HG02943 (cell line): ENCODE results near the gene DCP1B.

Source experiments
- ATAC-seq: cut with Tn5 transposase; IDR thresholded peaks from one replicate; pipeline ENCODE4 v1.9.1; 2021; ENCODE audit warnings: mild to moderate bottlenecking, low read depth, moderate library complexity; ENCODE audit not compliant: unreplicated experiment

DCP1B gene

GRCh38 chr12:2018391-2018790, 14.1 kb upstream of the DCP1B start:
- no peak for ATAC-seq

- ATAC-seq, result no peak
Measured at GRCh38 chr12:2017546-2018337, 13.5 kb upstream of the DCP1B start.

DNA sequence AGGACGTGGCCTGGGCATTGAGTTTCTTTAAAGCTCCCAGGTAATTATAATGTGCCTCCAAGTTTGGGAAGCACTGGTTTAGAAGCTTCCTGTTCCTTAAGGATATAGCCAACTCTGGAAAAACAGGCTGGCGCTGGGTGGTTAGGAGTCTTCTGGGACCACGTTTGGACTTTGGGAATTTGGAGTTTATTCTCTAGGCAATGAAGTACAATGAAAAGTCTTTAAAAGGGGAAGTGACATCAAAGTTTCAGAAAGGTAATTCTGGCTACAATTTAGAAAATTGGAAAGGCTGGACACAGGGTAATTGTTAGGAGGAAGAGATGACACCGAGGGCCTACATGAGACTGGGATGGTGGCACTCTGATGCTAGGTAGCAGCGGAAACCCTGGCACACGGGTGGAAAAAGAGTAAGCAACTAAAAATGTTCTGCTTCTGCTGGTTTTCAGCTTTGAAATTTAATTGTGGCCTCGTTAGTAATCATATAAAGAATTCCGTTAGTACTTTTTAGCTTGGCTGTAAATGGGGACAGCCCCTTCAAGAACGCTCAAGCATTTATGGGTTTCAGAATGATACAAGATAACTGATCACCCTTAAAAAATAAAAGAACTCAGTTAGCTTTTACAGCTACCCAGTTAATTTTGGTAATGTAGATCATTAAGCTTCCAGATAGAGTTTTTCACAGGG, 12.7 kb upstream of the DCP1B start:
- no peak for ATAC-seq

GRCh38 chr12:2014231-2014630, 10.0 kb upstream of the DCP1B start:
- ATAC-seq, result no peak

DNA sequence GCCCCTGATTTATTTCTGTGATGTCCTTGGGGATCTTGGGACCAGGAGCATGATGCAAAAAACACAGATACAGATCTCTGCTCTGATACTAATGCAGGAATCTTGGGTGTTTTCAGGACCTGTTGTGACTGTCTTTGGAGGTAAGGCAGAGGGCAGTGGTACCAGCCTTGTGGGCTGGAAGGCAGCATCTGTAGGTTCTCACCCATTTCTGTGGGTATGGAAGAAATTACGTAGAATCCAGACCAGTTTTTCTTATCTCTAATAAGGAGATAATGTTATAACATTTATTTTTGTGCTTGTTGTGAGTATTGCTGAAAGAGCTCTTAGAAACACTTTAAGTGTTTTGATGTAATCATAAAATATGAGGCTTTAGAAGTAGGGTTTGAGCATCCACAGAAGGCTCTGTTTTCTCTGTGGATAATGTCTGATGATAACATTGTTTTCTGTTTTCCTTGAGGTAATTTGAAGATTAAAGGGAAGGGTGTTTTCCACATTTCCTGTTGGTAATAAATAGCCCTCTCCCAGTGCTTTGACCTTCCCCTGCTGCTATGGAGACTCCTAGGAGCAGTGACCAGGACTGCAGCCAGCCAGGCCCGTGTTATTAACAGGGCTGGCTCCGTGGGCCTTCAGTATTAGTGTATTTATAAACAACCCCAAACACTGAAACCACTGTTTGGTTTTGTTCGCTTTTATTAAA, 9.4 kb upstream of the DCP1B start:
- ATAC-seq, result no peak

DNA sequence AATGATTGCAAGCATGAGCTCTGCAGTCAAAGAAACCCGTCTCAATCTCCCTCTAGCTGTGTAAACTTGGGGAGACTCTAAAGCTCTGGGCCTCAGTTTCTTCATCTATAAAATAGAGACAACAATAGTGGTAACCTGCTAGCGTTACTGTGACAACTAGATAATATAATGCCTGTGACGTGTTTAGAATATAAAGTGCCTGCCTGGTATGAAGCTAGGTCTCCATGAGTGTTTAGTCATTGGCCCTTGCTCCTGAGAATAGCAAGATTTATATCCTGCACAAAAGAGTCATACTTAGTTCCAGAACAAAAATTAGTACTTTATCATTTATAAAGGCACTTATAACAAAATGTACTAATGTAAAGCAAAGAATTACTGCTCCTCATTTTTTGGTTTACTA, 8.8 kb upstream of the DCP1B start:
- no peak for ATAC-seq

DNA sequence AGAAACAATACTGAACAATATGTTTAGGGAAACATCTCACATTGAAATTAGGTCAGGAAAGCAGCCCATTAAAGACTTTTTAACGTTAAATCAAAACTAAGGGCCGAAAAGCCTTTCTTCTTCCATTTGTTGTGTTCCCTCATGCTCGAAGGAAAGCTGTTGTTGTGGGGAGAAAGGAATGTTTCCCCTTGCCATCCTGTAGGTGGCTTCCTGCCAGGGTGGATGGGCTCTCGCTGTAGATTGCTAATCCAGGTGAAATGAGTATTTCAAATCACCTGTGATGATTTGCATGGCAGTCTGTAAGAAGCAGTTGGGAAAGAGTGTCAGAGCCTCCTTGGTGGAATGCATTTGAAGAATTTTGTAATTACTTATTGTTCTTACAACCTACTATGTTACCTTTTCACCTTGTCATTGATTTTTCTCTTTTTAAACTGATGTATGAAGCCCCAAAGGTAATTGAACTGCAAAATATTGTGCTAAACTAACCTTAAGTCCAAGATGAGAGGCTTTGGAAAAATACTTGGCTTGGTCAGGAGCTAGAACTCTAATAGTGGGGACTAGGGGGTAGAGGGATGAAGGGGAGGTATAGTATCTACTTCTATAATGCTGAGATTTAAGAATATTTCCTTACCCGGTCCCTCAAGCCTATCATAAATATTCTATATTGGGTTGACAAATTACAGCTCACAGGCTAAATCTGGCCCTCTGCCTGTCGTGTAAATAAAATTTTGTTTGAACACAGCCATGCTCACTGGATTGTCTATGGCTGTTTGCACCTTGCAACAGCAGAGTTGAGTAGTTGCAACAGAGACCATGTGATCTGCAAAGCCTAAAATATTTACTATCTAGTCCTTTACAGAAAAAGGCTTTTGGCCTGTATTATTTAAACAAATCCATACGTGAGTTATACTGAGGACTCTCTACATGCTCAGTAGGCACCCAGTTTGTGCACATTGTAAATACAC, 7.7 kb upstream of the DCP1B start:
- ATAC-seq, result no peak

DNA sequence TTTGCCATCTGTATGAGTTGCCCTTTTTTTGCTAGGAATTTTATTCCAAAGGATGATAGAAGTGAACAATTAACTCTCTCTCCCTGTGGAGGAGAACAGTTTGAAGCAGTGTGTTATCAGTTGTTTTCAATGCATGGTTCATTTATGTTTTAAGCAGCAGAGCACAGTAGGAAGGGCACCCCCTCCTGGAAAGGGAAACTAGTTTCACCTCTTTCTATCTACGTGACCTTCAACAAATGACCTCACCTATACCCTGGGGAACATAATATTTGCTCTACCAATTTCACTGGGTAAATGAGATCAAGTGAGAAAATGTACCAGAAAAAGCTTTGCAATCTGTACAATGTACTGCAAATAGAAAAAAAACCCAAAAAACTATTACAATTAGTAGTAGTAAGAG, 5.4 kb upstream of the DCP1B start:
- ATAC-seq, result no peak

DNA sequence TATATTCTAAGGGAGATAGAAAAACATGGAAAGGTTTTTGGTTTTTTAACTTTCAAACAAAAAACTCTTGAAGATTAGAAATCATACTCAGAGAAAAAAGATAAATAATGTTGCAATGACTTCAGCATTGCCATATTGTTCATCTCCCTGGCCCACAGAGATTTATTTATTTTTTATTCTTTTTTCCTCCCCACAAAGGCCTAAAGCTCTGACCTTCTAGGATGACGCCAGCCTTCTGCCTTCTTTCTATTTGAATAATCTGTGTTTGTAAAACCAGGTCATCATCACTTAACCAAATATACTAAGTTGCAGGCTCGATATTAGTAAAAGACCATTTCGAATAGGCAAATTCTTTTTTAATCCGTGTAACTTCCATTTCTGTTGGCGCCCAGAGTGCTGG, 4.4 kb upstream of the DCP1B start:
- no peak for ATAC-seq

DNA sequence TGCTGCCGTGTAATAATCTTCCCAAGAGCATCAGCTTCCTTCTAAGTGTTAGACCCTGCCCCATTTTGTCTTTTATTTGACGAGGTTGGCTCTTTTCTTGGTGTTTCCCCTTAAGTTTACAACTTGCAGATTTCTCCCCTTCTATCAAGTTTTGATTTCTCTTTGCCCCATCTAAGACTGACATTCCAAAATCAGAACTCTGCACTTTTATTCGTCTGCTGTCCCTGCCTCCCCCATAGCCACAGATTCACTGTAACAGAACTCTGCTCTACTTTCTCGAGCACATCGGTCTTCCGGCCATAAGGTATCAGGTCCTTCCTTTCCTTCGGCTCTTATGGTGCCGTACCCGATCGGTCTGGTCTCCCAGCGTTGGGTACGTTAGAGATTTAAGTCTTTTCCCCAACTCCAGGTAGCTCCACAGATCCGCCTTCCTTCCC, 563 bp downstream of the DCP1B start:
- peak; percentile 24 for ATAC-seq

DNA sequence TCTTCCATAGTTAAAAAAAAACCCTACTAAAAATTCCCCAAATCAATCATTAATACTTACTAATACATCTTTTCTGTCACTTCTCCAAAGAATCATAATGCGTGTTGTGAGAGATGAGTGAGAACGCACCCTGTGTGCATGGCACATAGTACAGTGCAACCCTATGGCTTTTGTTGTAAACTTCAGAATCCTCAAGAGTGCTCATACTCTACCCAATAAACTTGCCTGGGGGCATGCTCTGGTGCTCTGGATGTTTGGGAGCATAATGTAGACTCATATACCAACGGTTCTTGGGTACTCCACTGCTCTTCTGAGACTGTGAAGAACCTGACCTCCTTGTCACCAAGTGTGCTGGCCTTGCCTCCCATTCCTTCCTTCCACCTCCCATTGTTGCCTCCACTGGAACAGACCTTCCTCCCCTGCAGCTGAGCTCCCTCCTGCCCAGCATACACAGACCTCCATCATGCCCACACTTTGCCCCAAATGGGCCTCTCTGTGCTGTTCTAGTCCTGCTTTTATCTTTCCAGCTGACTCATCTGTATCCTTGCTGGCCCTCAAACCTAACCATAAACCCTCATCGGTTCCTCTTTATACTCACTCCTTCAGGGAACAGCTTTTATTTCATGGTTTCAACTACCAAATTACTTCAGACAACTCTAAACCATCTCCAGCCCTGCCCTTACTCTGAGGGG, 8.9 kb downstream of the DCP1B start:
- ATAC-seq, result no peak

GRCh38 chr12:1994429-1995143, 9.7 kb downstream of the DCP1B start:
- ATAC-seq, result no peak

- ATAC-seq, result no peak
Measured at GRCh38 chr12:1993871-1994371, 10.3 kb downstream of the DCP1B start.

DNA sequence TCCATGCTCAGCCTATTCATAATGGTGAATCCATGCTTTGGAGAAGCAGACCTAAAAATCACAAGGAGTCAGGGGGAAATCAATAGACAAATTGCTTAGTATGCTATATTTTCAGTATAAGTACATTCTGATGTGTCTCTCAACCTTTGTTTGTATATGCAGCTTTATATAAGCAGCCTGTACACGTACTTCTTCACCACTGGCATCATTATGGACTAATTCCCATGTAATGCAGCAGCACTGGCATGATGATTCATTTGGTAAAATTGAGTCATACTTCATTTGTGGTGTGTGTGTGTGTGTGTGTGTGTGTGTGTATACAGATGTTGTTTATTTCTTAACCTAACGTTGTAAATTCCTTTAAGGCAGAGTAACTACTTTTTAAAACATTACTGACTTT, 10.9 kb downstream of the DCP1B start:
- no peak for ATAC-seq

DNA sequence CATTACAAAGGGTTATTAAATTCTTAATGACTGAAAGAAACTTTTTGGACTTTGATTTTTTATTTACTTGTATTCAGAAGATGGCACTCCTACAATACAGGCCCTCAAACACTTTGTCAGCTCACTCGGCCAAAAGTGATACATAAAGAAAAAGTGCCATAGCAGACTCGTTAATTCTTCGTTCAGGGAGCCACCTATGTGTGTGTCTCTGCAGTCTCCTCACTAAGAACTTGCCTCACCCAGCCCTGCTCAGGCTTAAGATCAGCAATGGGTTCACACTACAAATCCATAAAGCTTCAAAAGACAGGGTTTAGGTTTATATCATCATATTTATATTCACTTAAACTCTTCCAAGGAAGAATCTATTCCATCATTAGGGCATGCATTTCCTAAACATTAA, 11.5 kb downstream of the DCP1B start:
- no peak for ATAC-seq

DNA sequence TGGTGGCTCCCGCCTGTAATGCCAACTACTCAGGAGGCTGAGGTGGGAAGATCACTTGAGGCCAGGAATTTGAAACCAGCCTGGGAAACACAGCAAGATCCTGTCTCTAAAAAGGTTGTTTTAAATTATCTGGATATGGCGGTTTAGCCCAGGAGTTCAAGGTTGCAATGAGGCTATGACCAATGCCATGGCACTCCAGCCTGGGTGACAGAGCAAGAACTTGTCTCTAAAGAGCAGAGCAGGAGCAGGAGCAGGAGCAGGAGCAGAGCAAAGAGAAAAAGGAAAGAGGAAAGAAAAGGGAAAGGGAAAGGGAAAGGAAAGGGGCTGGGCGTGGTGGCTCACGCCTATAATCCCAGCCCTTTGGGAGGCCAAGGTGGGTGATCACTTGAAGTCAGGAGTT, 15.1 kb downstream of the DCP1B start:
- ATAC-seq, result no peak

DNA sequence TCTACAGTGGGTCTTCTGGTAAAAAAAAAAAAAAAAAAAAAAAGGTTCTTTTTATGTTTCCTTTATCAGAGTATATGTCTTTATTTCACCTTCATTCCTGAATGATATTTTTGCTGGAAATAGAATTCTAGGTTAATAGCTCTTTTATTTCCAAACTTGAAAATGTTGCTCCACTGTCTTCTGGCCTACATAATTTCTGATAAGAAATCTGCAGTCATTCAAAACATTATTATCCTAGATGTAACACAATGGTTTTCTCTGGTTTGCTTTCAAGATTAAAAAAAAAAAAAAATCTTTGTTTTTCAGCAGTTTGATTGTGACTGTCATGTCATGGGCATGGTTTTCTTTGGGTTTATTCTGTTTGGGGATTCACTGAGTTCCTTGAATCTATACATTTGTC, 19.5 kb downstream of the DCP1B start:
- ATAC-seq, result no peak

DNA sequence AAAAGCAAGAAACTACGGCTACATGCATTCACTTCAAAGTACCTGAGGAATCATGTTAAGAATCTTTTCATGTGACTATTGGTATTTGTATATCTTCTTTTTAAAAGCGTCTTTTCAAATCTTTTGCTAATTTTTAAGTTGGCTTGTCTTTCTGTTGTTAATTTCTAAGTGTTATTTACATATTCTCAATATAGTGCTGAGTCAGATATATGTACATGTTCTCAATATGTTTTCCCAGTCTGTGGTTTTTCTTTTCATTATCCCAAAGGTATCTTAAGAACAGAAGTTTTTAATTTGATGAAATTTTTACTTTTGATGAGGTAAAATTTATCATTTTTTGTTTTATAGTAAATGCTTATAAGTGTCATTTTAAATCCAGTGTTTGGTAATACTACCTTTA, 24.0 kb downstream of the DCP1B start:
- ATAC-seq, result no peak
